Measurements from ENCODE around the gene LYPD6B.

Gene LYPD6B

DNA sequence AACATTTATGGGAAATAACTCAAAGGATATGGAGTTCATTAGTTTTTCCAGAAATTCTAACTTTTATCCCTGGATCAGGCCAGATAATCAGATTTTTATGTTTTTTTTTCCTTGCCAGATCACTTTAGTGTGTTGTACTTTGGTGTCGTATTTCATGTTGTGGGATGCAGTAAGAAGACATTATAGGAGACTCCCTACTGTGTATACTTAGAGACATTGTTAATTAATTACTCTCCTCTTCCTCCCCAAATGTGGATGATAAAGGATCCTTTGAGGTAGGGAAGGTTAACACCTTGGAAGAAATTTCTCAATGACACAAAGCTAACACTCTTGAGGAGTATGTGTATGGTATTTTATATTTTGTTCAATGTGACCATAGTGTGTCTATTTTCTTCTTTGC is 120.5 kb downstream of the LYPD6B start:
- TF ChIP-seq, protein P1, sequence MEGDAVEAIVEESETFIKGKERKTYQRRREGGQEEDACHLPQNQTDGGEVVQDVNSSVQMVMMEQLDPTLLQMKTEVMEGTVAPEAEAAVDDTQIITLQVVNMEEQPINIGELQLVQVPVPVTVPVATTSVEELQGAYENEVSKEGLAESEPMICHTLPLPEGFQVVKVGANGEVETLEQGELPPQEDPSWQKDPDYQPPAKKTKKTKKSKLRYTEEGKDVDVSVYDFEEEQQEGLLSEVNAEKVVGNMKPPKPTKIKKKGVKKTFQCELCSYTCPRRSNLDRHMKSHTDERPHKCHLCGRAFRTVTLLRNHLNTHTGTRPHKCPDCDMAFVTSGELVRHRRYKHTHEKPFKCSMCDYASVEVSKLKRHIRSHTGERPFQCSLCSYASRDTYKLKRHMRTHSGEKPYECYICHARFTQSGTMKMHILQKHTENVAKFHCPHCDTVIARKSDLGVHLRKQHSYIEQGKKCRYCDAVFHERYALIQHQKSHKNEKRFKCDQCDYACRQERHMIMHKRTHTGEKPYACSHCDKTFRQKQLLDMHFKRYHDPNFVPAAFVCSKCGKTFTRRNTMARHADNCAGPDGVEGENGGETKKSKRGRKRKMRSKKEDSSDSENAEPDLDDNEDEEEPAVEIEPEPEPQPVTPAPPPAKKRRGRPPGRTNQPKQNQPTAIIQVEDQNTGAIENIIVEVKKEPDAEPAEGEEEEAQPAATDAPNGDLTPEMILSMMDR (IDR thresholded peaks at IDR 0.05; ENCODE audit: low read depth, low read length, missing control alignments) = no peak
- DNase-seq (ENCODE audit: low read depth) = no peak
- H3K4me3 ChIP-seq (ENCODE audit: low read depth, low read length) = no peak overlapping the region

DNA sequence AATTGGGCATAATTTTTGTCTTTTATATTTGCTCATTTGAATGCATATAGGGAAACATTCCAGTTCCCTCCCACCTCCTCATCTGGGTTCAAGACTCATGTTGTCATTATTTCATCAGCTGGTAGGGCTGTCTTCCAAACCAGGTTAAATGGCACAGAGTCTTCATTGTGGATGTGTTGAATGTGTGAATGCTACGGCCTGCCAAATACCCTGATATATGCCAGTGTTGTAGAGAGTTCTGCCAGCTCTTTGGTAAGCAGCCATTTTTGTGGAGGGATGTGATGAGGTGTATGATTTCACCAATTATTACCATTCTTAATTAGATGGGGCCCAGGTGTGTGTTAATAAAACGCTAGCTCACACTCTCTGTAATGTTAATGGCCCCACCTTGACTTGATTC is 121.7 kb downstream of the LYPD6B start:
- DNase-seq (ENCODE audit: low read depth) = no peak
- no peak overlapping the region for H3K4me3 ChIP-seq (ENCODE audit: low read depth, low read length)
- TF ChIP-seq, protein P1 (IDR thresholded peaks at IDR 0.05; ENCODE audit: low read depth, low read length, missing control alignments) = no peak

DNA sequence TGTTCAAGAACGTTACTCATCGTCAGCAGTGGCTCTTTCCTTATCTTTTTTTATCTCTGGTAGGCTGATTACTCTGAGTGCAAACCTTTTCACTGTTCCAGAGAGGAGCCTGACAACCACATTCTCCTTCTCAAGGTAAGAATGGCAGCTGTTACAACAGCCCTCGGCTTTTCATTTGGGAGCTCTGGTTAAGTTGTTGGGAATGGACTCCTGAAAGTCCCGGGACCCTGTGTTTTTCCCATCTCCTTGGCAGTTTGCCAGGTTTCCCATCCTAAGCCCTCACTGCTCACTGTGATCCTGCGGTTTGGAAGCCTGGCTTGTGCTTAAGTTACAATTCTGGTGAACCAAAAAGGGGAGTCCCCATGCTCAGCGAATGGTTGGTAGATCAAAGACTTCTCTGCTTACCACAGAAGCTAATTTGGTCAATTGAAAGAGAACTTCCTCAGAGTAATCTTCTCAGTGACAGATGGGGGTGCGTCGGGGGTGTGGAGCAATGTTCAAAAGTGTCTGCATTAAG is 122.3 kb downstream of the LYPD6B start:
- TF ChIP-seq, protein P1 (IDR thresholded peaks at IDR 0.05; ENCODE audit: low read depth, low read length, missing control alignments) = no peak
- H3K4me3 ChIP-seq (ENCODE audit: low read depth, low read length) = no peak overlapping the region
- DNase-seq (ENCODE audit: low read depth) = peak; percentile 34

DNA sequence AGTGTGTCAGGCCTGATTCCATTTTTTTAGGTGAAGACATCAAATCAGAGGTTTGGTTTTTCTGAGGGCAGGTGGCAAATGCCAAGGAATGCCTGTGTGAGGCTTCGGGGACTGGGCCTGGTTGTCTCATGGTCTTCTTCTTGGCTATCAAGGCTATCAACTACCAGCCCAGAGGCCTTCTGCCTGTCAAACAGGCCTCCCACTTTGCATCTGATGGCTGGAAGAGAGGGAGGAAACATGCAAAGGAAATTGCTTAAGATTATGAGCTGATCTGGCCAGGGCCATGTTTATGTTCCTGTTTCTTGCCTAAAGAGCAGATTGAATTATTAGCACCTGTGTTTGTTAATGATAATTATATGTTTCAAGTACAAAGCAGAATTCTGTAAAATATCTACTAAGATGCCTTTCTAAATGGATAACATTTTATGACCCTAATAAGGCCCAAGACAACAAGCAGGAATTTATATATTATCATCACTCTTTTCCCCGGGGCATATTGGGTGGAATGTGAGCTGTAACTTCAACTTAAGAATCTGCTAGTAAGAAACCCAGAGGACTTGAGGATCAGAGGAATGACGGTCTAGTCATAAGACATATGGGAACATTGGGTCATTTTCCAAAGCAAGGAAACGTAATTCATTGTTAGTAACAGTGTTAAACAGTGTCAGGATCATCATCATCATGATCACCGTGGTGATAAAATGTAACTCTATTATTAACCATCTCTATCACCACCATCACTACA is 123.2 kb downstream of the LYPD6B start:
- no peak for DNase-seq (ENCODE audit: low read depth)
- no peak overlapping the region for H3K4me3 ChIP-seq (ENCODE audit: low read depth, low read length)
- TF ChIP-seq, protein P1 (IDR thresholded peaks at IDR 0.05; ENCODE audit: low read depth, low read length, missing control alignments) = no peak

DNA sequence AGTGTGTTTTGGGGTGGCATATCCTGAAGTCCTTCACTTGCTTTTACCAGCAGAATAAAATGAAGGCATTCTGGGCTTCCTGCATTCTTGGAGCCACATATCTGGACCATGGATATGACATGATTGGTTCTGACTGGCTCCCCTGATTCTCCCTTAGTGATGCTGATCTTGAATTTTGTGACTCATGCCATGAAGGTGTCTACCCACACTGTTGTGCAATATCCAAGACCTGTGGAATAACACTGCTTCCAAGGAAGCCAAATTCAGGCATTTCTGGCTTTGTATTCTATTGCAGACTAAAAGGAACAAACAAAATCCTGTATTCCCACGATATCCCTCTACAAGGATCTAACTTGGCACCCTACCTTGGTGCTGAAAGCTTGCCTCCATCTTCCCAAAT is 125.8 kb downstream of the LYPD6B start:
- DNase-seq (ENCODE audit: low read depth) = no peak
- TF ChIP-seq, protein P1 (IDR thresholded peaks at IDR 0.05; ENCODE audit: low read depth, low read length, missing control alignments) = no peak
- no peak overlapping the region for H3K4me3 ChIP-seq (ENCODE audit: low read depth, low read length)

- DNase-seq (ENCODE audit: low read depth) = no peak
- TF ChIP-seq, protein P1 (IDR thresholded peaks at IDR 0.05; ENCODE audit: low read depth, low read length, missing control alignments) = no peak
- H3K4me3 ChIP-seq (ENCODE audit: low read depth, low read length) = no peak overlapping the region
Observed at GRCh38 chr2:149164827-149165226, 126.3 kb downstream of the LYPD6B start.
